Activated CD4-positive, alpha-beta T cell treated with anti-CD3 and anti-CD28 coated beads, Interleukin-2, Interleukin-4, amounts not matched to agents 100 ng/mL and 50 ng/mL, durations not matched to agents 16 hours and 8 hours (primary cell): ENCODE data around the gene CLIP3.

ENCODE experiments used
- DNase-seq: peaks from one replicate; pipeline ENCODE4 v3.0.0-alpha.2; 2020; ENCODE audit warnings: low spot score

The CLIP3 gene

GRCh38 chr19:35978271-35978670 is 54.4 kb downstream of the CLIP3 start:
- no peak for DNase-seq

DNA sequence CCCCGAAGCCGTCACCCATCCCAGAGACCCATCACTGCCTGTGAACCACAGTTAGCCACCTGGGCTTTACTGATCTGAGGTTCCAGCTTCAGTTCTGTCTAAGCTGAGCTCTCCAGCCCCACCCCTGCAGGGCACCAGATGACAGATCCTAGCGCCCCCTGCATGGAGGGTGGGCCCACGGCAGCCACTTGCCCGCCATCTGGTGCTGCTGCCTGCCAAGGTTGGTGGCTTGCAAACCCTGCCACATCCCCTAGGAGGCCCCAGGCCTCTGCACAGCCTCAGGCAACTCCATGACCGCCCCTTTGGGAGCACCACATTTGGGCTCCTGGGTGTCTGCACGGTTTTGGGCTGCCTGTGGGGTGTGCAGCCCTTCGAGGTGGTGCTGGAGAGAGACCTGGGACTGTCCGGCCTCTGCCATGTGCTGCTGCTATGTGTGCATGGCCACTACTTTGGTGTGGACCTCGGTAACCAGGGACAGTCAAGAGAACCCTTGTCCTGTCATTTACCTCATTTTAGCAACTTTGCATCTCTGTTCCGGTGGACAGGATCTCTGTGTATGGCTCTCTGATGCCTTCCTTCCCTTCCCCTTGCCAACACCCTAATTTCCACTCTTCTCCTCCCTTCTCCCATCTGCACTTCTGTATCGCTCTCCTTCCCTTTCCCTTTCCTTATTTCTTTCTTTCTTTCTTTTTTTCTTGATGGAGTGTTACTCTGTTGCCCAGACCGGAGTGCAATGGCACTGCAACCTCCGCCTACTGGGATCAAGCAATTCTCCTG is 55.0 kb downstream of the CLIP3 start:
- peak; percentile 31 for DNase-seq

DNA sequence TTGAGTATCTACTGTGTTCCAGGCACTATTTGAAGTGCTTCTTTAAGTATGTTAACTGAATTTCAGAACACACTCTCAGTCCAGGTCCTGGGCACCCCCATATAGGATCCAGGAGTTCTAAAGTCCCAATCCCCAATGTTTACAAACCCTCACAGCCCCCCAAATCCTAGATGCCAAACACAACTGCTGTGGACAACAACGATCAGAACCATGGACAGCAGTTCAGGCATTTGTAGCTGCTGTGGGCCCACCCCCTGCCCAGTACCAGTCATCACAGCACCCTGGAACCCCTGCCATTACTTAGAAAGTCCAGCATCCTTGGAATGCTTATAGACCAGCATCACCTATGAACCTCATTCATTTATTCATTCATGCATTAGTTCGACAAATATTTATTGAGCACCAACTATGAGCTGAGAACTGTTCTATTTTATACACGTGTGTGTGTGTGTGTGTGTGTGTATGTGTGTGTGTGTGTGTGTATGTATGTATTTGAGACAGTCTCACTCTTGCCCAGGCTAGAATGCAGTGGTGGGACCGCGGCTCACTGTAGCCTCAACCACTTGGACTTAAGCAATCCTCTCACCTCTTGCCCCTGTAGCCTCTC is 57.0 kb downstream of the CLIP3 start:
- DNase-seq: no peak

- DNase-seq: no peak
These were observed 59.2 kb downstream of the CLIP3 start for GRCh38 chr19:35973487-35973886.

- DNase-seq: no peak
These were observed 65.9 kb downstream of the CLIP3 start for GRCh38 chr19:35966771-35967170.
